ENCODE data around the gene CTSS.
A peak's percentile ranks its signal among the peaks of the same experiment; 100 is the strongest.

Gene CTSS

DNA sequence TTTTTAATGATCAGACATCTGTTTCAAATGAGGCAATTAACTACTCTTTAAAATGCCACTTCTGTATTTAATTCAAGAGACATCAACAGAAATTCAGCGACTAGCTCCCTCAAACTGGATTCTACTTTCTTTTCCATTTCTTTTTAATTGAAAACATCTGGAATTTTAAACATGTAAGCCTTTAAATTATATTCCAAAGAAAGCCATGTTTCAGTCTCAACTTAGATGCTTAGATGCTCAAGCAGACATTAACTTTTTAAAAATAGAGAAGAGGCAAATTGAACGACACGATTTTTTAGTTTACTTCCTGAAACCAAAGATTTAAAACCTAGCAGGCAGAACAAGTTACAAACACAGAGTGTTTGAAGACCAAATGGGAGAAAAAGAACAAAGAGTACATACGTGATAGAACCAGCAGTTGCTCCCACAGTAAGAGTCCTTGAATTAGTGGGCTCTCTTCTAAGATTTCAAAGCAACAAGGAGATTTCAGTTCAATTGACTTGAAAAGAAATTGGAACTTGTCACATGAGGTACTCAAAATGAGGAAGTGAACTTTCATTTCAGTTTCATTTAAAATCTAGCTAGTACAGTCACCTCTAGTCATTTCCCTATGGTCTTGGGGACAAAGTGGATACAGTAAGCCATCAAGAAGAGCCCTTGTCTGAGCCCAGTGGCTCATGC lies at the start of gene CTSS:
Gene CTSS (minus strand): TSS at position 483 of the 681 bp plus-strand sequence. CDS start 1,015 bp downstream, outside the sequence.
- H3K4me3 ChIP-seq (replicated peaks; ENCODE audit: low read depth, low read length): peak within 1 kb of the TSS; percentile 64
- DNase-seq (ENCODE audit: extremely low read depth, insufficient read length): peak; percentile 78
- no peaks in the 10 kb centered on the region for H3K27me3 ChIP-seq (replicated peaks; ENCODE audit: control insufficient read depth, insufficient read depth, low read length)
- TF ChIP-seq, protein P1, sequence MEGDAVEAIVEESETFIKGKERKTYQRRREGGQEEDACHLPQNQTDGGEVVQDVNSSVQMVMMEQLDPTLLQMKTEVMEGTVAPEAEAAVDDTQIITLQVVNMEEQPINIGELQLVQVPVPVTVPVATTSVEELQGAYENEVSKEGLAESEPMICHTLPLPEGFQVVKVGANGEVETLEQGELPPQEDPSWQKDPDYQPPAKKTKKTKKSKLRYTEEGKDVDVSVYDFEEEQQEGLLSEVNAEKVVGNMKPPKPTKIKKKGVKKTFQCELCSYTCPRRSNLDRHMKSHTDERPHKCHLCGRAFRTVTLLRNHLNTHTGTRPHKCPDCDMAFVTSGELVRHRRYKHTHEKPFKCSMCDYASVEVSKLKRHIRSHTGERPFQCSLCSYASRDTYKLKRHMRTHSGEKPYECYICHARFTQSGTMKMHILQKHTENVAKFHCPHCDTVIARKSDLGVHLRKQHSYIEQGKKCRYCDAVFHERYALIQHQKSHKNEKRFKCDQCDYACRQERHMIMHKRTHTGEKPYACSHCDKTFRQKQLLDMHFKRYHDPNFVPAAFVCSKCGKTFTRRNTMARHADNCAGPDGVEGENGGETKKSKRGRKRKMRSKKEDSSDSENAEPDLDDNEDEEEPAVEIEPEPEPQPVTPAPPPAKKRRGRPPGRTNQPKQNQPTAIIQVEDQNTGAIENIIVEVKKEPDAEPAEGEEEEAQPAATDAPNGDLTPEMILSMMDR (IDR thresholded peaks at IDR 0.05; ENCODE audit: insufficient read depth, low read length, poor library complexity, severe bottlenecking): no peak
- H3K36me3 ChIP-seq (ENCODE audit: control insufficient read depth, insufficient read depth, low read length): no peaks in the 10 kb centered on the region; the same call in 1 of the 2 replicates

DNA sequence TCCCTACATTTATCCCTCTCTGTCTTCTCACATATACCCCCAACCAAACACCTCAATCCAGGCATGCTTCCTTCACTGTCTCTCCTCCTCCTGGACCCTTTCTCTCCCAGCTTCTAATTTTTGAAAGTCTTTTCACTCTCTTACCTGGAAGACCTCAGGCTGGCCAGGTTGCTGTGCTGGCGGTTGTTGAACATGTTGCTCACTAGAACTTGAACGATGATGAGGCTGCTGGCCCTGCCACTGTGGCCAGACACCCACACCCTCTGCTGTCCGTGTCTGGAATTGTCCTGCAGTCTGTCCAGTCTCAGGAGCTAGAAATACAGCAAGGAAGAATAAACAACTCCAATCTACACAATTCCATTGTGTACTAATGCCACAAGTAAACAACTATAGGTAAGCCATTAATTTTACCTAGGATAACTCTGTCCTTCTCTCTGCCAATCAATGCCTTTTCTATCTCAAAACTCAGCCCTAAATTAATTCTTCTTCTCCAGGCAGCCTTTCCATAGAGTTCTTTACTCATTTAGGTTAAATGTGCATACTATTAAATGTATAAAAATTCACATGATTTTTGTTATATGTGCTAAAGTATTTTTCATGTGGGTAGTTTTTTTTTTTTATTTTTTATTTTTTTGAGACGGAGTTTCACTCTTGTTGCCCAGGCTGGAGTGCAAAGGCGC lies 47.6 kb upstream of the CTSS start:
- no peaks in the 10 kb centered on the region for H3K27me3 ChIP-seq (replicated peaks; ENCODE audit: control insufficient read depth, insufficient read depth, low read length)
- peaks cover 8% of the 10 kb centered on the region for H3K36me3 ChIP-seq (ENCODE audit: control insufficient read depth, insufficient read depth, low read length)
- TF ChIP-seq, protein P1 (IDR thresholded peaks at IDR 0.05; ENCODE audit: insufficient read depth, low read length, poor library complexity, severe bottlenecking): peak; percentile 63
- H3K4me3 ChIP-seq (replicated peaks; ENCODE audit: low read depth, low read length): no peak overlapping the region
- DNase-seq (ENCODE audit: extremely low read depth, insufficient read length): peak; percentile 9

DNA sequence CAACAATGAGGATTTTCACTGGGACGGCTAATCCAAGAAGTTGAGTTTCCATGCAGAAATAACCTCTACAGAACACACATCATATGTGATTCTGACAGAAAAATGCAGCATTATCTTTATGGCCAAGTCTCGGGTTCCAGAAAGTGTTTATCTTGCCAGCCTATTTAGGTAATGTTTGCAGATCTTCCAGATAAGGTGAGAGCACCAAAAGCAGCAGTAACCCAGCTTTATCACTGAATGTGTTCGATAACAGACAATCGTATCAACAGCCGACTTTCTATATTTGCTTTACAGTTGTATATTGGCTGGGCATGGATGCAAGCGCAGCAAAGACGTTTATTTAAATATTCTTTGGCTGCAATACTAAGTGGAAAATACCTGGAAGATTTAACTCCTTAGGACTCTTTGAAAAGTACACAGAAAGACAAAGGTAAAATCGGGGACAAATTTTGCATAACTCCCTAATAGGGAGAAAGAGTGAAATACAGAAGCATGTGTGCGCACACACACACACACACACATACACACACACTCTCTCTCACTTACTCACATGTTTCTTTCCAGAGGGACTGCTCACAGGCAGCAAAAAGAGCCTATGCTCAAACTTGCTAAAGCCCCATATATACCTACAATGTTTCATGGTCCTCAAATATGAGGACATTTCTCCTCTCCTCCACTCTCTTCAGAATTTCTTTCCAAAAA lies 45.5 kb upstream of the CTSS start:
- Histone ChIP-seq H3K36me3 (ENCODE audit: control insufficient read depth, insufficient read depth, low read length) (peaks cover 8% of the 10 kb centered on the region), H3K4me3 (replicated peaks; ENCODE audit: low read depth, low read length) (no peak overlapping the region), H3K27me3 (replicated peaks; ENCODE audit: control insufficient read depth, insufficient read depth, low read length) (no peaks in the 10 kb centered on the region)
- TF ChIP-seq, protein P1 (IDR thresholded peaks at IDR 0.05; ENCODE audit: insufficient read depth, low read length, poor library complexity, severe bottlenecking): no peak
- DNase-seq (ENCODE audit: extremely low read depth, insufficient read length): no peak

DNA sequence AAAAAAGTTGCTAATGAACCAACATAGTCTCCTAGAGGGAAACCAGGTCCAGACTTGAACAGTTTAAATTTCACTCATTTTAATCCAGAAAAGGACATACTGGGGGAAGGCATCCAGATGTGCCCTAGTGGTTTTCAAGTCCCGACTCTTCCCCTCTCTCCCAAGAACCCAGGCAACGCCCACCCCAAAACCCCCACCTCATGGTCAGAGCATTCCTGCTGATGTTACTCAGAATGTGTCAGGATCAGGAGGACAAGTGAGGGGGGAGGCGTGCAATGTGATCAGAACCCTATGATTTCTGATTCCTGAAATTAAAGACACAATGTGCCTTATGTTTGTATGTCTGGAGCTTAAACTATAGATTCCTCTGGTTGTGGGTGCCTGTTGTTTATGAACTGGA lies 44.1 kb upstream of the CTSS start:
- no peak for DNase-seq (ENCODE audit: extremely low read depth, insufficient read length)
- peaks cover 8% of the 10 kb centered on the region for H3K36me3 ChIP-seq (ENCODE audit: control insufficient read depth, insufficient read depth, low read length)
- no peak overlapping the region for H3K4me3 ChIP-seq (replicated peaks; ENCODE audit: low read depth, low read length)
- TF ChIP-seq, protein P1 (IDR thresholded peaks at IDR 0.05; ENCODE audit: insufficient read depth, low read length, poor library complexity, severe bottlenecking): no peak
- H3K27me3 ChIP-seq (replicated peaks; ENCODE audit: control insufficient read depth, insufficient read depth, low read length): no peaks in the 10 kb centered on the region

DNA sequence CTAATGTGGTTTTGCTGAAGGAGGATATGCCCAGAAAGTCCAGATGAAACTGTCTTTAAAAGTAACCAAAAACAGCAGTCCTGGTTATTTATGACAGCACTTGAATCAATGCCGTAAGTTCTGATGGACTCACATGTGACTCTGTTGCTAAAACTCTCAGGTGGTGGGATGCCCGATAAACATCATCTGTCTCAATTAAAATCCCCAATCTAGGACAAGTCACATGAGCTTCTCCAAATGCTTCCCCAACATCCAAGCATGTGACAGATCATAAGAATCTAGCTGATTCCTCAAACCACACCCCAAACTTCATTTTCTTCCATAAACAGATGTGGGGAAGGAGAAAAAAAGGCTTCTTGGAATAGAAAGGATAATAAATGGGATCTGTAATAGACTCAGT lies 43.3 kb upstream of the CTSS start:
- Histone ChIP-seq H3K4me3 (replicated peaks; ENCODE audit: low read depth, low read length) (no peak overlapping the region), H3K36me3 (ENCODE audit: control insufficient read depth, insufficient read depth, low read length) (peaks cover 6% of the 10 kb centered on the region), H3K27me3 (replicated peaks; ENCODE audit: control insufficient read depth, insufficient read depth, low read length) (no peaks in the 10 kb centered on the region)
- no peak for DNase-seq (ENCODE audit: extremely low read depth, insufficient read length)
- TF ChIP-seq, protein P1 (IDR thresholded peaks at IDR 0.05; ENCODE audit: insufficient read depth, low read length, poor library complexity, severe bottlenecking): no peak

Data from GM06990 (cell line).